Keratinocyte (primary cell): ENCODE results near the gene LRFN5. TPM values are rescaled to one million over a fixed set of nuclear protein-coding genes. Genes with fewer than 3 reads are reported as not detected.

Experiments
- DNase-seq: peaks from one replicate; pipeline ENCODE4 v3.0.0-alpha.2; 2011; ENCODE audit warnings: low read depth, missing footprints, low spot score
- FAIRE-seq: peaks from 2 replicates; lab custom pipeline; 2011; peaks lifted over from hg19 to GRCh38; lab: Jason Lieb, UNC
- H2AFZ ChIP-seq: 2 replicates; pipeline ENCODE4 v1.6.0; 2012; ENCODE audit warnings: low read length, control low read depth, inconsistent platforms; ENCODE audit not compliant: control insufficient read depth
- H3K27ac ChIP-seq: 2 replicates; pipeline ENCODE4 v1.5.1; 2011; ENCODE audit warnings: low read length; ENCODE audit not compliant: control insufficient read depth, insufficient read depth
- H3K27me3 ChIP-seq: 3 replicates; pipeline ENCODE4 v1.6.0; 2011; ENCODE audit warnings: low read length; ENCODE audit not compliant: control insufficient read depth, insufficient read depth; ENCODE audit errors: extremely low read depth
- H3K36me3 ChIP-seq, 2 experiments: 2 replicates in 1 of 2; 3 replicates in 1 of 2; pipeline ENCODE4 v1.5.1; 2011; ENCODE audit warnings: low read length in 2 of 2, mild to moderate bottlenecking in 1 of 2; ENCODE audit not compliant: control insufficient read depth in 2 of 2, insufficient read depth in 2 of 2; ENCODE audit errors: extremely low read depth in 1 of 2
- H3K4me1 ChIP-seq: 3 replicates; pipeline ENCODE4 v1.5.1; 2011; ENCODE audit warnings: low read length; ENCODE audit not compliant: control insufficient read depth, insufficient read depth; ENCODE audit errors: extremely low read depth
- H3K4me2 ChIP-seq: 3 replicates; pipeline ENCODE4 v1.6.0; 2011; ENCODE audit warnings: low read depth, low read length; ENCODE audit not compliant: control insufficient read depth, insufficient read depth; ENCODE audit errors: extremely low read depth
- H3K4me3 ChIP-seq, 3 experiments: fragments of 200-600 bp in 1 of 3; sonication (generic) in 1 of 3; 2 replicates in 2 of 3; 3 replicates in 1 of 3; pipeline ENCODE4 v1.5.1; 2011 to 2016; ENCODE audit warnings: low read length in 3 of 3, mild to moderate bottlenecking in 3 of 3, control low read depth in 2 of 3, inconsistent platforms in 1 of 3, low read depth in 1 of 3, mixed read lengths in 1 of 3, mixed run types in 1 of 3, moderate library complexity in 1 of 3; ENCODE audit not compliant: control insufficient read depth in 2 of 3, insufficient read depth in 2 of 3; ENCODE audit errors: extremely low read depth in 1 of 3
- H3K79me2 ChIP-seq: 2 replicates; pipeline ENCODE4 v1.6.0; 2012; ENCODE audit warnings: low read length; ENCODE audit not compliant: control insufficient read depth, insufficient read depth
- H3K9ac ChIP-seq: 3 replicates; pipeline ENCODE4 v1.6.0; 2011; ENCODE audit warnings: low read length; ENCODE audit not compliant: control insufficient read depth, insufficient read depth; ENCODE audit errors: extremely low read depth
- H3K9me1 ChIP-seq: 3 replicates; pipeline ENCODE4 v1.6.0; 2011; ENCODE audit warnings: low read length; ENCODE audit not compliant: control insufficient read depth, insufficient read depth; ENCODE audit errors: extremely low read depth
- H3K9me3 ChIP-seq: 2 replicates; pipeline ENCODE4 v1.5.1; 2012; ENCODE audit warnings: low read depth, low read length; ENCODE audit not compliant: control insufficient read depth
- H4K20me1 ChIP-seq: 3 replicates; pipeline ENCODE4 v1.6.0; 2011; ENCODE audit warnings: low read length; ENCODE audit not compliant: control insufficient read depth, insufficient read depth; ENCODE audit errors: extremely low read depth
- CTCF ChIP-seq, 3 experiments: IDR thresholded peaks in 1 of 3; conservative IDR thresholded peaks in 1 of 3; optimal IDR thresholded peaks in 1 of 3; 2 replicates in 2 of 3; 3 replicates in 1 of 3; pipeline versions ENCODE3 to v1.5.1; 2011; ENCODE audit warnings: low read length in 3 of 3, mild to moderate bottlenecking in 3 of 3, moderate library complexity in 2 of 3, control low read depth in 1 of 3, inconsistent platforms in 1 of 3; ENCODE audit not compliant: insufficient read depth in 2 of 3; ENCODE audit errors: extremely low read depth in 1 of 3
- EZH2 ChIP-seq: IDR thresholded peaks from one replicate; pipeline ENCODE4 v1.6.1; 2012; ENCODE audit warnings: inconsistent platforms, mild to moderate bottlenecking, low read length, moderate library complexity
- dilution Hi-C: fragments of 300-500 bp; cut with MboI; formaldehyde crosslinking; loops from one replicate; pipeline ENCODE4 v1.7.0; 2020; ENCODE audit warnings: low sequenced_read_pairs; ENCODE audit not compliant: extremely low pct_ligation_motif_present
- polyA plus RNA-seq, 5 experiments: library from polyadenylated mRNA; depleted of rRNA in 3 of 5; stranded (reverse) in 3 of 5; stranded (forward) in 1 of 5; unstranded in 1 of 5; fragments of >200 nt; gene quantifications; 1 replicate in 1 of 5; 2 replicates in 3 of 5; 3 replicates in 1 of 5; pipeline versions ENCODE4 v1.2.1 to v1.2.3, GENCODE V29; 2011 to 2012; ENCODE audit warnings: missing spikeins in 2 of 5, low read depth in 1 of 5, low replicate concordance in 1 of 5

Gene LRFN5
- polyA plus RNA-seq, 1 donor (not counting 4 experiments of a cell fraction or from before 2014, with no cell fraction given): not detected

GRCh38 chr14:41641690-41642089 lies 35.0 kb downstream of the LRFN5 start:
- H4K20me1 ChIP-seq: no peaks in the 10 kb centered on the region
- H3K9me1 ChIP-seq: no peaks in the 10 kb centered on the region
- H3K36me3 ChIP-seq: no peaks in the 10 kb centered on the region
- no peak overlapping the region for H3K9ac ChIP-seq
- no peak for TF ChIP-seq CTCF (optimal IDR thresholded peaks at IDR 0.05 in 1 of 3, IDR thresholded peaks at IDR 0.05 in 1 of 3, conservative IDR thresholded peaks at IDR 0.05 in 1 of 3; ENCODE audit: extremely low read depth in 1 of 3, insufficient read depth in 2 of 3, low read length in 3 of 3)
- TF ChIP-seq EZH2: no peak
- dilution Hi-C loops: no loop called here
- no peaks in the 10 kb centered on the region for H3K4me1 ChIP-seq
- H3K4me2 ChIP-seq: no peak overlapping the region
- no peak for FAIRE-seq
- DNase-seq: no peak
- H3K79me2 ChIP-seq: no peaks in the 10 kb centered on the region
- no peak overlapping the region for H2AFZ ChIP-seq
- H3K27me3 ChIP-seq: no peaks in the 10 kb centered on the region
- H3K9me3 ChIP-seq: no peaks in the 10 kb centered on the region
- no peak overlapping the region for H3K4me3 ChIP-seq
- H3K27ac ChIP-seq: no peak overlapping the region

GRCh38 chr14:41642367-41642766 lies 35.7 kb downstream of the LRFN5 start:
- no peak for FAIRE-seq
- Histone ChIP-seq H3K4me2 (no peak overlapping the region), H3K36me3 (no peaks in the 10 kb centered on the region), H3K9me3 (no peaks in the 10 kb centered on the region), H3K79me2 (no peaks in the 10 kb centered on the region), H3K9me1 (no peaks in the 10 kb centered on the region), H3K27ac (no peak overlapping the region), H3K4me3 (no peak overlapping the region), H3K27me3 (no peaks in the 10 kb centered on the region), H3K9ac (no peak overlapping the region), H4K20me1 (no peaks in the 10 kb centered on the region), H3K4me1 (no peaks in the 10 kb centered on the region), H2AFZ (no peak overlapping the region)
- DNase-seq: no peak
- TF ChIP-seq EZH2 (no peak), CTCF (optimal IDR thresholded peaks at IDR 0.05 in 1 of 3, IDR thresholded peaks at IDR 0.05 in 1 of 3, conservative IDR thresholded peaks at IDR 0.05 in 1 of 3; ENCODE audit: extremely low read depth in 1 of 3, insufficient read depth in 2 of 3, low read length in 3 of 3) (no peak)
- dilution Hi-C loops: no loop called here
